Measurements from ENCODE around the gene CXXC4. TPM values are rescaled to one million over a fixed set of nuclear protein-coding genes. Genes with fewer than 3 reads are reported as not detected.

CXXC4 gene
- 10 to 100 TPM; 10.1 to 17.7 (median 12.6) TPM for polyA plus RNA-seq (ENCODE audit: insufficient read depth in 1 of 5, insufficient read length in 5 of 5, low replicate concordance in 1 of 5)
- long read RNA-seq, donor 1, full-length matches to known transcripts, result 2 of 2 reads
- long read RNA-seq, donor 1, partial matches to known transcripts, result 0 of 2 reads
- long read RNA-seq, donor 1, other reads (novel, unspliced or antisense), result 0 of 2 reads
- long read RNA-seq, donor 2, full-length matches to known transcripts, result 3 of 3 reads
- long read RNA-seq, donor 2, partial matches to known transcripts, result 0 of 3 reads
- long read RNA-seq, donor 2, other reads (novel, unspliced or antisense), result 0 of 3 reads
- long read RNA-seq, donor 3, result 0 reads
- long read RNA-seq, donor 4, partial matches to known transcripts, result 0 of 1 reads
- long read RNA-seq, donor 4, other reads (novel, unspliced or antisense), result 0 of 1 reads
- long read RNA-seq, donor 5, full-length matches to known transcripts, result 5 of 11 reads
- long read RNA-seq, donor 5, partial matches to known transcripts, result 6 of 11 reads
- long read RNA-seq, donor 5, other reads (novel, unspliced or antisense), result 0 of 11 reads
- long read RNA-seq, donor 6, partial matches to known transcripts, result 8 of 9 reads
- long read RNA-seq, donor 6, other reads (novel, unspliced or antisense), result 0 of 9 reads
- long read RNA-seq, donor 7, partial matches to known transcripts, result 0 of 1 reads
- long read RNA-seq, donor 7, other reads (novel, unspliced or antisense), result 0 of 1 reads
- long read RNA-seq, donor 8, partial matches to known transcripts, result 16 of 16 reads
- long read RNA-seq, donor 8, other reads (novel, unspliced or antisense), result 0 of 16 reads

DNA sequence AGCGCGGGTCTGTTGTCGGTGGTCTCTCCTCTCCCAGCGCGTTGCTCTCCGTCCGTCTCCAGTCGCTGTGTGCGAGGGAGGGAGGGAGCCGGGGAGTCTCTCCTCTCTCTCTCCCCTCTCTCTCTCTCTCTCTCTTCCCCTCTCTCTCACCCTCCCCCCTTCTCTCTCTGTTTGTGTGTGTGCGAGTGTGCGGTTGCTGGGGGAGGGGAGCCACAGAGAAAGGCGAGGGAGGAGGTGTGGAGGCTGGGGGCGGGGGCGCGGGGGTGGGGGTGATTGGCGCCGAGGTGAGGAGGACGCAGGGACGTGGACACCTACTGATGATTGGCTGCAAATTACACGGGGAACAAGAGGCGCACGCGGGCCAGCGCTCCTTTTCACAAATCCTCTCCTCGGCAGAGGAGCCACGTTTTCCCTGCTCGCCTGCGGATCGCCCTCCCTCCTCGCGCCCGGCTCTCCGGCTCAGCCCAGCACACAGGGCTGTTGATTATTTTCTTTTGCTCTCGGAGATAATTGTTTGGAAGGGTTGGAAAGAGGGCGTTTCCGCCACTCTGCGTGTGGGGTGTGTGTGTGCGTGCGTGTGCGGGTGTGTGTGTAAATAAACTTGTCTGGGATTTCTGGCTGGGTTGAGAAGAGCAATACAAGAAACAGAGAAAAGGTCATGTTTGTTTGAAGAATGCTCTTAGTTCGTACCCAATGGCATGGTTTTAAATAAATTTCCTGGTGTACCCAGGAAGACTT lies at the start of gene CXXC4:
Gene CXXC4, minus strand, starts transcription at position 73 of the 738 bp plus-strand sequence. CDS start 3,092 bp downstream, outside the sequence.
- DNase-seq, result peak; percentile 71 to 77

DNA sequence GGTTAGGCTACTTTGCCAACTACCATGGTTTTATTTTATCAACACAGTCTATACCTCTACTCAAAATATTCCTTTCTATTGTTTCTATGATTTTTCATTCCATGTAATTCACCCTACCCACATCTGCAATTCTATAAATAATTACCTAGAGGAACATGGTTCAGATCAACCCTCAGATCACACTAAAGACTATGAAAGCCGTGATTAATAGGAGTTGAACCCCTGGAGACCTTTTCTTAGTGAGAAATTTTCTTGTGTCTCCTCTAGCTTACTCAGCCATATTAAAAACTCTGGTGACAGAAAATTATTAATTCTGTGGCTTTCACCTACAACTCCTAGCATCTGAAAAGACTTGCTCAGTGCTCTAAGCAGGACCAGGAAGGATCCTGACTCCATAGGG lies 38.5 kb upstream of the CXXC4 start:
- DNase-seq, result no peak

DNA sequence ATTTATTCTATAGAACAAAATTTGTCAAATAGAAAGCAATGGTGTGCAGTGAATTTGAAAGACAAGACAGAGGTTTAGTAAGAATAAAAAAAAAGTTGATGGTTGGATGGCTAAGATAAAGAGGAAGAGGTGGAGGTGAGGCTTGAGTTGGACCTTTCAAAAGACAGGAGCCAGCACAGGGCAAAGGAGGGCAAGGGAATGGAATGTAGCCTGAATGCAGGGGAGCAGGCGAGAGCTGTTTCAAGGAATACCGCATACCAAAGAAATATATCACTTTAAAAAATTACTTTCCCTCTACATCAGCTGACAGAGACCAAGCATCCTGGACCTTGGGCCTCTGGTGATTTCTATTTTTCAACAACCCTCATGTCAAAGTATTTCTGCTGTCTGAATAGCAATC lies 38.0 kb upstream of the CXXC4 start:
- DNase-seq, result no peak

DNA sequence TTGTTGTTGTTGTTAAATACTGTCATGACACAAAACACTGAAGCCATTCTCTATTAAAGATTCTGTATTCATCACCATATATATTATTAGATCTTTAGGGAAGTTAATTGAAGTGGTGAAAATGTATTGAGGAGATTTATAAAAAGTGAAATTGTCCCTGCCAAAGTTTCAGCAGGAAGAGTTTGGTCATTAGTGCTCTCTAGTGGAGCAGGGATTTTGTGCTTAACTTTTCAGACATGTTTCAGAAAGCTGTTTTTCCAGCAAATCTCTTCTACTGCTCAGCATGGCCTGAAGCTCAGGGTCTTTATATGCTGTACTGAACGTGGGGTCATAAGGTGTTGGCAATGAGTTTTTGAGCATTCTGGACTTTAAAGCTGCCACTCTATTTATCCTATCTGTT lies 36.7 kb upstream of the CXXC4 start:
- peak in 1 of 2 donors; percentile 1 for DNase-seq

DNA sequence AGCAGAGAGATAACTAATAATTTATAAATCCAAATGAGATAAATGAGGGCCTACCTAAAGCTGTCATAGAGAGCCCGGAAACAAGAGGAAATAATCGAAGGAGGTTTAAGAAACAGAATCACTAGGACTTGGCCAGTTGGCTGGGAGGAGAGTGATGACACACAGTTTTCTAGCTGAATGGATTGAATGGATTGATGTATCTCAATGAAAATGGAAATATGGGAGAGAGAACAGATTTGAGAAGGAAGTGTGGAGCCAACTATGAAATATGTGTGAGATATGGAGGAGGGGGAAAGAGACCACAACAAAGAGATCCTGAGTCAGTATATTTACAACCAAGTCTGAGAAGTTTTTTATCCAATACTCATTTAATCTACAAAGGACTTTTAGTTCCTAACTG lies 35.7 kb upstream of the CXXC4 start:
- no peak for DNase-seq

DNA sequence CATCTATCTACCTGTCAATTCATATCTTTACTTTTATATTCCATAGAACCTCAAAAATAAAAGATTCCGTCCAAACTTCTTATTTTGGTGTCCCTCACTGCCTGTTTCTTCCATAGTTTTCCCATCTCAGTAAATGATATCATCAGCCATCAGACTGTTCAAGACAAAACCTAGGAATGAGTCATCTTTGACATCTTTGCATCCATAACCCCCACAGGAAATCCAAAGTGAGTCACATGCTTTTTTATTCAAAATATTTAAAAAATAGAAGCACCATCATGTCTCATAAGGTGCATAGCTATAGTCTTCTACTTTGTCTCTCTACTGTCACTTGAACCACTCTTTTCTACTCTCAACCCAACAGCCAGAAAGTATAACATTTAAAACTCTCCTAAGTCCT lies 29.9 kb upstream of the CXXC4 start:
- no peak for DNase-seq

DNA sequence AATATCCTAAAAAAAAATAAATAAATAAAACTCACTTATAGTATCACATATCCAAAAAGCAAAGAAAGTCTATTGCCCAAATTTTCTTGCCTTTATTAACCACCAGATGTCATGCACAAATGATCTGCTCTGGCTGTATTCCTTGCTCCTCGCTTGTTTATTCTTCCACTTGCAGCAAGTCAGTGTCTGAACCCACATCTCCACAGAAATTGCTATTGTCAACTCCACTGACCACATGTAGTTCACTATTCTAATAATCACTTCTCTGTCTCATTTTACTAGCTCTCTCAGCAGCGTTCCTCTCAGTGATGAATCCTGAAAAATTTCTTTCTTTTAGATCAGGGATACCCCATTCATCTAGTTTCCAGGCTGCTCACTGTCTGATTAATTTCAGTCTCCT lies 29.3 kb upstream of the CXXC4 start:
- no peak for DNase-seq

DNA sequence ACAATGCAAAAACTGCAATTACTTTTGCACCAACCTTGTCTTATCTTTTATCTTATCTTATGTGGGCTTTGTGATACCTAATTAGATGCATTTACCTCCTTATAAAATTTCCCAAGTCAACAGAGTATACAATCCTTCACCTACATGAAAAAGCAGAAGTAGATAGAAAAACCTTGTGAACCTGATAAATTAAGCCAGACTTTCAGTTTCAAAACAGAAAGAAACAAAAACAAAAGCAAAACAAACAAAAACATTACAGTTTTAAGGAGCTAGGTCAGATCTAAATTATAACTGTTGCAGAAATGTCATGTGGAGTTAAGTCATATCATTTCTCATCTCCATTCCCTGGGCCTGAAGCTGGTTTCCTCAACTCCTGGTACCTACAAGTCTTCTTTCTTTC lies 24.9 kb upstream of the CXXC4 start:
- no peak for DNase-seq

DNA sequence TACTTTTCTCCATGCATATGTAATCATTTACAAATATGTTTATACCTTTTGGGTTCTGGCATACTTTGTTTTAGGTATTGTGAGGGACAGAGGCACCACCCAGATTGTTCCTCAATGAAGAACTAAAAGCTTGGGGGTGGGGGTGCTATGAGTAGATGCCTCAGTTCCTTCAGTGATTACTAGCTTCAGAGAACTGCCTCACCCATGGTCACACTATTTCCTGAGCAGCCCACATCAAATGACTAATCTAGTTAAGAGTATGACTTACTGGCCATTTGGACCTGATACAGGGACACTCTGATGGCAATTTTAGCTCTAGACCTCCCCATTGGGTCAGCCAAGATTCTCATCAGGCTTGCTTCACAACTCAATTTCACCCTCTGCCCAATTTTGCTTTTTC lies 22.2 kb upstream of the CXXC4 start:
- DNase-seq, result no peak

DNA sequence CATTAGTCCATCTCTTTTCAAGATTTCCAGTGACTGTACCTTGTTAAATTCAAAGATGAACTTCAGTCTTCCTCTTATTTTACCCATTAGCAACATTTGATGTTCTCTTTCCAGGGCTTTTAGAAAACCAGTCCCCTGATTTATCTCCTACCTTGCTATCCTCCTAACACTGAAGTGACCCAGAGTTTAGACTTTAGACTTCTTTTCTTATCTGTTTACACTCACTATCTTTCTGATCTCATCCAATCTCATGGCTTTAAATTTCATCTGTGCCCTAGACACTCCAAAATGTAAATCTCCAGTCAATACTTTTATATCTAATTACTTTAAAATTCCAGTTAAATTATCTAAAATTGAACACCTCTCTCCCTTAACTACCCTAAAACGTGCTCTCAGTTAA lies 13.5 kb upstream of the CXXC4 start:
- DNase-seq, result no peak

DNA sequence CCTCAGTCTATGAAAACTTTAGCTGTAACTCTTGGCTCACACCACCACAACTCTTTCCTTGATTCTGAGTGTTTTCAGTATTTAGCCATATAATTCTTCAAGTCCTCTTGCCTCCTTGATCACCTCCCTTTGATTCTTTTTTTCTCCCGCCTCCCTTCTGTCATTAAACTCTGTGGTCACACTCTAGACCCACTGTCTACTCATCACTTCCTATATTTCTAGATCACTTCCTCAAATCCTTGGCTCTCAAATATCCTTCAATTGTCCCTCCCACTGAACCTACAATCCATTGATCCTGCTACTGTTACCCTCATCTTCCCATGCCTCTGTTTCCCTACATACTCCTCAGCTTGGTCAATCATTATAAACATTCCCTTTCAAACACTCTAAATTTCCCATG lies 12.4 kb upstream of the CXXC4 start:
- no peak for DNase-seq

DNA sequence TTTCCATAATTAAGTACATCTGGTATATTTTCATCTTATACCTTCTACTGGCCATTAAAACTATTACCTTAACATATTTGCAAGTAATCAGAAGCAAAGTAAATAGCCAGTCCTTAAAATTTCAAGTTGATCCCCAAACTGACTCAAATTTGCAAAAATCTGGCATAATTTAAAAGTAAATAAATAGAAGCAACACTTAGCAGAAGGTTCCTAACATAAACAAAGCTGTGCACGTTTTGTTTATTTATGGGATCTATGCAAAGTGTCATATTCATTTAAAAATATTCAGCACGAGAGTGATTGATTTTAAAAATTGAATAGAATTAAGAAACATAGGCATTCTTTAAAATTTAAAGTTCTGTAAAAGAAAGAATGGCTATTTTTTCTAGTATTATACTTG lies 9.8 kb upstream of the CXXC4 start:
- DNase-seq, result no peak

DNA sequence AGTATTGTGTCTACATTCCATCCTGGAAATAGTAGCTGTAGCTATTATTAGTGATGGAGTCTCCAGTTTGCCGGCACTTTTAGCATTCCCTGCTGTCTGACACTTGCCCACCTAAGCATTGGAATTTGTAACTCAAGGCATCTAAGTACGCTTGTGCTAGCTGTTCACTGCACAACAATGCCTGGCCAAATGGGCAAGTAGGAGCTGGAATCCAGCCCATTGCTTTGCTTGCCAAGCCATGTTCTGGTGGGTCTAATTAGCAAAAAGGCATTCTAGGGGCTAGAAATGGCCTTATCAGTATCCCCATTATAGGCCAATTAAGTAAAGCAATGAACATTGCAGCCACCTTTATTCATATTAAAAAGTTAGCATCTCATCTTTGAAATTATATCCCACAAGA lies 7.8 kb upstream of the CXXC4 start:
- no peak for DNase-seq

DNA sequence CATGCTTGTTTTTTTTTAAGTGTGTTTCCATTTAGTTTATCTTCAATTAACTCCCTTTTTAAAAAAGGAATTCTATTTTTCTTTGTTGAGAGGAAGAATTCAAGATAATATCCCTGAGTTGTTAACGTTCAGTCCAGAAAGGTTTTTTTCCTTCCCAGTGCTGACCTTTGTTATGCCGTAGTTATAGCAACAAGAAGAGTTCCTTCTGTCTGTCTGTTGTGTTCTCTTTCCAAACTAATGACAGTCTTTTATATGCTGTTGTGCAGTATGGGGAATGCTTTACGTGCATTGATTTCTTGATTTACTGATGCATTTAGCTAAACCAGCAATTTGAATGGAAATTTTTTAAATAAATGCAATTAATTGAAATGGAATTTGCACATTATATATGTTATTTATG lies 6.6 kb upstream of the CXXC4 start:
- no peak for DNase-seq

DNA sequence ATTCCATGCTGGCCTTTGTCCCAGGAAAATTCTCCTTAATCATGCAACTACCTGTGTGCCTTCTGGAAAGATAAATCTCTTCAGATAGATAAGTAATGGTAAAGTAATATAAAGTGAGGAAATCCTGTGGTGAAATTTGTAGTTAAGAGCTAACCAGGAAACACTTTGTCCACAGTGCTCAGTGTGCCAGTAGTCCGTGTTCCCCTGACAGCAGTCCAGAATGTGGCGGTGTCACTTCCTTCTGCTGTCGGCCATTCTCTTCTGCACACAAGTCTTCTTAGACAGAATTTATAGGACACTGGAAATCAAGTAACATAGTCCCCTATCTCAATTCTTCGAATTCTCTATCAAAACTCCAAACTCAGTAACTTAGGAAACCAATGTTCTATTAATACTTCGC lies 5.7 kb upstream of the CXXC4 start:
- DNase-seq, result no peak

DNA sequence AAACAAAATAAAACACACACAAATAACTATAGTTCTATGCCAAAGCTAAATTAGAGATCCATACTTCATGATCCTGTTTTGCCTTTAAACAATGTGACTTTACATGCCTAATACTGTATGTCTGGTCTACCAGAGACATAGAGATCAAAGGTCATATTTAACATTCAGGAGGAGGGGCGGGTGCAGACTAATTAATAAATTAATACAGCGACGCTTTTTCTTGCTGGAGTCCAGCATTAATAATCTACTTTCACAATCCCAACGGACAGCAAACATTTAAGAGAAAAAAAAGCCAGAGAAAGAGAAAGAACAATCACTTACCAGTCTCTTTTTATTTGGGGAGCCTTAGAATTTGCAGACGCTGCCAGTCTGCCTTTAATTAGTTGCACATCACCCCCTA lies 509 bp downstream of the CXXC4 start:
- no peak for DNase-seq

DNA sequence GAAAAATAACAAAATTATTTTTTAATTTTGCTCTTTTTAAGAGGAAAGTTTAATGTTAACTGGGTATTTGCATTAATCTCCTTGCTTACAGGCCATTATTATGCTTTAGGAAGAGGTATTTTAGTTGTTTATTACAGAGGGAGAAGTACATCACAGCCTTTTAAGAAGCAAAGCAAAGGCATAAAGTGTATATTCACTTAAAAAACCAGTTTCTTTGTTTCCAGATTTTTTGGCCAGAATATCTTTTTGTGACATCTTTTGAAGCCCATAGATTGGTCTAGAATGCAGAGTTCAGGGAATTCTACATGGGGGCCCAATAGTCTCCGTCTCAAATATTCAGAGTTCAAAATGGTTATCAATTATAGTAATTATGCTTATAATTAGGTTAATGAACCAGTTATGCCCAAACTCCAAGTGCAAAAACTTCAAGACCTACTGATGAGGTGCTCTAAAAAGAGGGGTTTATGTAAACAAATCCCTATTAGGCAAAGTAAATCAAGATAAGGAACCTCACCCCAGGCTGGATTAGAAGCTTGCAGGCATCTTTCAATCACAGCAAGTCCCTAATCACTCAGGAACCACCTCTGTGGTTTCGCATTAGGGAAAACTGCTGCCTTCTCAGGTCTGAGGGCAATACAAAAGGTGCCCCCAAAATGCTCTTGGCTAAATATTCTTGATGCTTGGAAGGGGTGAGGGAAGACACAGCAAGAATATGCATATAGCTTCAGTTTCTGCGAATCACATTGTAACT lies 1.4 kb downstream of the CXXC4 start:
- DNase-seq, result no peak

DNA sequence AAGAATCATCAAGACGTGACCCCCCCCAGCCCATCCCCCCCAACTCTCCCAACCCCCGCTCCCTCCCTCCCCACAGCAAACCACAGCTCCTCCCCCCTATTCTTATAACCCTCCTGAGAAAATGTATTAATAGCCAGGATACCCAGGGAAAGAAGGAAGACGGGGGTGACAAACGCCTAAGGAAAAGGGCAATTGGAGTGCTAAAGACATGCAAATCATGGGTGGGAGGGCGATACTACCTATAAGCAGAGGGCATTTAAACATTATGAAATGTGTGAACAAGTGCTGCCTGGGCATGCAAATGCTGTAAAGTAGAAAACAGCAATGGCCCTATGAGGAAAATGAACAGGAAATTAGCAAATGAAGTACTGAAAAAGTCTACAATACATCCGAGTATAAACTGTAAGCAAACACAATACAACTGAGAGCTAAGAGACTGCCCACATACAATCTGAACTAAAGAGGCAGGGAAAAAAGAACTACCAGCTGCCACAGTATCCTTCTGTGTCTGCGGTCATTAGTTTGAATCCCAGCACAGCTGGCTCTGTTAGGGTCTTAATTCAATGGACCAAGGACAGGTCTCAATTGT lies 2.4 kb downstream of the CXXC4 start:
- peak in 1 of 2 donors; percentile 29 for DNase-seq

DNA sequence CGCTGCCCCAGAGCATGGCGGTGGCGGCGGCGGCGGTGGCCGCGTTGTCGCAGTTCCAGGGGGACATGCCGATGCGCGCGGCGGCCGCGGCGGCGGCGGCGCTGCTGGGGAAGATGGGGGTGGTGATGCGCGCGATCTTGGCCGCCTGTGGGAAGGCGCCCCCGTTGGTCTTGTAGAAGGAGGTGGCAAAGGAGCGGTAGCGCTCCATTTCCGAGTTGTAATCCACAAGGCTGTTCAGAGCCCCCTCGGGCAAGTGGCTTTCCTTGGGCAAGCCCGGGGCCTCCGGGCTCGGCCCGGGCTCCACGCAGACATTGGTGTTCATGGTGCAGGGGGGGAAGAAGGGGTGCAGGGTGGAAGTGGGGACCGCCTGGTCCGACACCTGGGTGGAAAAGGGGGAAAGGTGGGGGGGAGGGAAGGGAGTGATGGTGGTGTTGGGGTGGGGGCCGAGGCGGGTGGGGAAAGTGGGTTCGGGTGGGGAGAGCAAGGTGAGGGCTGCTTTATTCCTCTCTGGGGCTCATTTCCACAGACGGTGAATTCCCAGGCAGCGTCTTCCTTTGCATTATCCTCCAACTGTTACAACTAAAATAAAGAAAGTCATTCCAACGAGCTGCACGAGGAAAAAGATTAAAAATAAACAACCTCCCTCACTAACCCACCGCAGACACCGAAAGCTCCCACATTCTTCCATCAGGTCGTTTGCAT lies 3.1 kb downstream of the CXXC4 start:
- DNase-seq, result peak; percentile 49 to 52

DNA sequence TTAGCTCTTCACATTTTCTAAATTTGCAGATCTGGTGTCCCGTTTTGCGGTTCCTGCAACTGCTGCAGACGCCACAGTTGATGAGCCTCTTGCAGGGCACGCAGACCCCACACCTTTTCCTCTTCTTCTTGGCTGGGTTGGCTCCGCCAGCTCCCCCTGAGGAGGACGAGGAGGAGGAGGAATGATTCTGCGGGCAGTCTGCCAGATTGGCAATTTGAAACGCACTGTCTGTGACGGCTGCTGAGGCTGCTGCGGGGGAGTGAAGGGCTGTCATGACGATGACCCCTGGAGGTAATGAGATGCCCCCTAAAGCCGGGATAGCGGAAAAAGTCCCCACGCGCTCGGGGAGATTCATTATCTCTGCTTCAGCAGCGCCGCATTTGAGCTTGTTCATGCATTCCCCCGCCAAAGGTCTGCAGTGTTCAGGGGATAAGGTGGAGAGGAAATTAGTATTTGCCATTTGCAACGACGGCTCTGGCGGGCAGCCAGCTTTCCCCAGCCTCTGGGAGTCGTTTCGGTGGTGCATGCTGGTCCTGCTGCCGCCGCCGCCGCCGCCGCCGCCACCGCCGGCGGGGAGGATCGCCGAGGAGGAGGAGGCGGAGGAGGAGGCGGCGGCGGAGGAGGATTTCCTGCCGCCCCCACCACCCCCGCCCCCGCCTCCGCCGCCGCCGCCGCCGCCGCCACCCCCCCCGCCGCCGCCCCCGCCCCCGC lies 3.8 kb downstream of the CXXC4 start:
- peak; percentile 63 to 68 for DNase-seq

Data from right lung (tissue), 10 donors.